HepG2 (cell line): ENCODE measurements around the gene NXPH4. TPM values are rescaled to one million over a fixed set of nuclear protein-coding genes. Genes with fewer than 3 reads are reported as not detected.
A peak's percentile ranks its signal among the peaks of the same experiment; 100 is the strongest.

ENCODE experiments used
- BORCS8-MEF2B ChIP-seq: sonication (generic); formaldehyde crosslinking; IDR thresholded peaks from 2 replicates; pipeline ENCODE4 v1.8.0; 2022; ENCODE audit warnings: mild to moderate bottlenecking, missing genetic modification reagents
- CREB3 ChIP-seq: sonication (generic); formaldehyde crosslinking; IDR thresholded peaks from 2 replicates; pipeline ENCODE4 v1.5.0; 2020; ENCODE audit warnings: missing genetic modification reagents
- NFAT5 ChIP-seq: sonication (generic); formaldehyde crosslinking; IDR thresholded peaks from 2 replicates; pipeline ENCODE4 v1.4.0; 2020; ENCODE audit warnings: missing genetic modification reagents
- RFXANK ChIP-seq: IDR thresholded peaks from 2 replicates; pipeline ENCODE4 v1.6.1; 2016
- SALL2 ChIP-seq: sonication (generic); formaldehyde crosslinking; IDR thresholded peaks from 2 replicates; pipeline ENCODE4 v1.8.1; 2023; ENCODE audit warnings: mild to moderate bottlenecking, missing genetic modification reagents, inconsistent platforms
- SMAD9 ChIP-seq: sonication (generic); formaldehyde crosslinking; IDR thresholded peaks from 2 replicates; pipeline ENCODE4 v1.5.1; 2020; ENCODE audit warnings: mild to moderate bottlenecking, missing genetic modification reagents
- YY1 ChIP-seq: IDR thresholded peaks from 2 replicates; pipeline ENCODE4 v1.6.1; 2011; ENCODE audit warnings: low read length, low read depth, moderate library complexity, mild to moderate bottlenecking; ENCODE audit not compliant: insufficient read depth, insufficient replicate concordance
- ZBTB42 ChIP-seq: sonication (generic); formaldehyde crosslinking; IDR thresholded peaks from 2 replicates; pipeline ENCODE4 v1.5.0; 2020; ENCODE audit warnings: mild to moderate bottlenecking, missing genetic modification reagents
- ZNF318 ChIP-seq: sonication (generic); formaldehyde crosslinking; IDR thresholded peaks from 2 replicates; pipeline ENCODE4 v1.4.0; 2020; ENCODE audit warnings: mild to moderate bottlenecking, missing genetic modification reagents
- ZNF564 ChIP-seq: sonication (generic); formaldehyde crosslinking; IDR thresholded peaks from 2 replicates; pipeline ENCODE4 v1.8.1; 2023; ENCODE audit warnings: mild to moderate bottlenecking, missing genetic modification reagents
- ZNF616 ChIP-seq: sonication (generic); formaldehyde crosslinking; IDR thresholded peaks from 2 replicates; pipeline ENCODE4 v1.5.0; 2020; ENCODE audit warnings: low read depth, mild to moderate bottlenecking, missing genetic modification reagents
- ZNF619 ChIP-seq: sonication (generic); formaldehyde crosslinking; IDR thresholded peaks from 2 replicates; pipeline ENCODE4 v1.4.0; 2020; ENCODE audit warnings: mild to moderate bottlenecking, missing genetic modification reagents
- ZNF724P ChIP-seq: sonication (generic); formaldehyde crosslinking; IDR thresholded peaks from 2 replicates; pipeline ENCODE4 v1.8.0; 2022; ENCODE audit warnings: missing genetic modification reagents, borderline replicate concordance
- polyA plus RNA-seq, 8 experiments: library from polyadenylated mRNA; depleted of rRNA in 3 of 8; stranded (reverse) in 7 of 8; unstranded in 1 of 8; fragments of >200 nt; fragmentation: Illumina TruSeq in 4 of 8; extraction: Trizol in 4 of 8; gene quantifications; 2 replicates each; pipeline versions ENCODE4 v1.2.1 to v1.2.3, GENCODE V29; 2011 to 2016; ENCODE audit warnings: low read depth in 4 of 8, missing spikeins in 1 of 8, mixed read lengths in 1 of 8; ENCODE audit not compliant: insufficient read depth in 1 of 8
- total RNA-seq, 5 experiments: library from RNA; depleted of rRNA; stranded (reverse); fragments of >200 nt; fragmentation: Illumina TruSeq; extraction: Trizol; gene quantifications; 2 replicates each; pipeline ENCODE4 v1.2.3, GENCODE V29; 2016; ENCODE audit warnings: low read depth in 1 of 5

NXPH4 gene
- total and polyA plus RNA-seq, 2 of the 13 experiments (the other 11 are each of a cell fraction or from before 2014, with no cell fraction given): 0.13 TPM; not detected in 1

- TF ChIP-seq ZNF724P (peak; percentile 83; the same call in 1 of the 2 replicates), NFAT5 (0 out of 2 replicates have a peak, but pooled peaks have one; percentile 21), YY1 (peak; percentile 20), BORCS8-MEF2B (CRISPR knock-in tag) (peak; percentile 17; the same call in 1 of the 2 replicates), ZNF564 (CRISPR knock-in tag) (peak; percentile 62; the same call in 1 of the 2 replicates), ZNF318 (no peak), ZNF619 (no peak), ZBTB42 (CRISPR knock-in tag) (no peak), SALL2 (CRISPR knock-in tag) (peak; percentile 54; the same call in 1 of the 2 replicates), CREB3 (CRISPR knock-in tag) (peak; percentile 76; the same call in 1 of the 2 replicates), ZNF616 (CRISPR knock-in tag) (no peak), RFXANK (no peak), SMAD9 (CRISPR knock-in tag) (no peak)
Observed at GRCh38 chr12:57229634-57230380, 13.2 kb downstream of the NXPH4 start, which contains the start of gene SHMT2 (continued).
